HCT116 (cell line): Measurements from ENCODE around the gene ASIC3.

Source experiments
- EZH2 ChIP-seq: fragments of 200-600 bp; sonication (generic); IDR thresholded peaks from 2 replicates; pipeline ENCODE4 v1.6.1; 2017; ENCODE audit warnings: antibody characterized with exemption, mixed run types
- POLR2A ChIP-seq: IDR thresholded peaks from 2 replicates; pipeline ENCODE4 v1.7.0; 2011; ENCODE audit warnings: borderline replicate concordance; ENCODE audit not compliant: insufficient read depth, insufficient read length; ENCODE audit errors: extremely low read depth
- RAD21 ChIP-seq: IDR thresholded peaks from 2 replicates; pipeline ENCODE4 v1.6.1; 2012; ENCODE audit warnings: low read depth, mild to moderate bottlenecking
- SP1 ChIP-seq: IDR thresholded peaks from 2 replicates; pipeline ENCODE4 v1.6.1; 2012; ENCODE audit warnings: low read depth
- TF ChIP-seq, protein P1 (sequence below): IDR thresholded peaks from 2 replicates; pipeline ENCODE4 v1.6.1; 2011; ENCODE audit warnings: mild to moderate bottlenecking, low read length, moderate library complexity; ENCODE audit not compliant: insufficient replicate concordance; ENCODE audit errors: extremely low read depth
- TF ChIP-seq, protein P2 (sequence below): IDR thresholded peaks from 2 replicates; pipeline ENCODE4 v1.6.1; 2012; ENCODE audit warnings: low read depth

DNA sequence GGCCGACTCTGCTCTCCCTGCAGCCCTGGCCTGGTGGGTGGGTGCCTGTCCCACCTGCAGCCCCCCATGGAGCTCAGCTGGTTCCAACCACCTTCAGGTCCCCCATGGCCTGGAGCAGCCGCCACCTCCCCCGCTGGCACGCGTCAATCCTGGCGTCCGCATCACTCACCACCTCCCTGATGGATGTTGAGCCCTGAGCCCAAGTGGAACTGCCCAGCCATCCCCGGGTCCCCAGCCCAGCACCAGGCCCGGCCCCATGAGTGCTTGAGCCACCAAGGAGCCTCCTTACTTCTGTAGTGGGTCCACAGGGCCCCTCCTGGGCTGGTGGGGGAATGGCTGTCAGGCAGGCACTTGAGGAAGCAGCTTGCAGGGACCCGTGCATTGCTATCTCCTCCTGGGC is 52.6 kb downstream of the ASIC3 start:
- TF ChIP-seq, protein P1, sequence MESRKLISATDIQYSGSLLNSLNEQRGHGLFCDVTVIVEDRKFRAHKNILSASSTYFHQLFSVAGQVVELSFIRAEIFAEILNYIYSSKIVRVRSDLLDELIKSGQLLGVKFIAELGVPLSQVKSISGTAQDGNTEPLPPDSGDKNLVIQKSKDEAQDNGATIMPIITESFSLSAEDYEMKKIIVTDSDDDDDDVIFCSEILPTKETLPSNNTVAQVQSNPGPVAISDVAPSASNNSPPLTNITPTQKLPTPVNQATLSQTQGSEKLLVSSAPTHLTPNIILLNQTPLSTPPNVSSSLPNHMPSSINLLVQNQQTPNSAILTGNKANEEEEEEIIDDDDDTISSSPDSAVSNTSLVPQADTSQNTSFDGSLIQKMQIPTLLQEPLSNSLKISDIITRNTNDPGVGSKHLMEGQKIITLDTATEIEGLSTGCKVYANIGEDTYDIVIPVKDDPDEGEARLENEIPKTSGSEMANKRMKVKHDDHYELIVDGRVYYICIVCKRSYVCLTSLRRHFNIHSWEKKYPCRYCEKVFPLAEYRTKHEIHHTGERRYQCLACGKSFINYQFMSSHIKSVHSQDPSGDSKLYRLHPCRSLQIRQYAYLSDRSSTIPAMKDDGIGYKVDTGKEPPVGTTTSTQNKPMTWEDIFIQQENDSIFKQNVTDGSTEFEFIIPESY, result no peak
- TF ChIP-seq EZH2 (no peak), POLR2A (no peak), RAD21 (no peak), SP1 (no peak)
- TF ChIP-seq, protein P2, sequence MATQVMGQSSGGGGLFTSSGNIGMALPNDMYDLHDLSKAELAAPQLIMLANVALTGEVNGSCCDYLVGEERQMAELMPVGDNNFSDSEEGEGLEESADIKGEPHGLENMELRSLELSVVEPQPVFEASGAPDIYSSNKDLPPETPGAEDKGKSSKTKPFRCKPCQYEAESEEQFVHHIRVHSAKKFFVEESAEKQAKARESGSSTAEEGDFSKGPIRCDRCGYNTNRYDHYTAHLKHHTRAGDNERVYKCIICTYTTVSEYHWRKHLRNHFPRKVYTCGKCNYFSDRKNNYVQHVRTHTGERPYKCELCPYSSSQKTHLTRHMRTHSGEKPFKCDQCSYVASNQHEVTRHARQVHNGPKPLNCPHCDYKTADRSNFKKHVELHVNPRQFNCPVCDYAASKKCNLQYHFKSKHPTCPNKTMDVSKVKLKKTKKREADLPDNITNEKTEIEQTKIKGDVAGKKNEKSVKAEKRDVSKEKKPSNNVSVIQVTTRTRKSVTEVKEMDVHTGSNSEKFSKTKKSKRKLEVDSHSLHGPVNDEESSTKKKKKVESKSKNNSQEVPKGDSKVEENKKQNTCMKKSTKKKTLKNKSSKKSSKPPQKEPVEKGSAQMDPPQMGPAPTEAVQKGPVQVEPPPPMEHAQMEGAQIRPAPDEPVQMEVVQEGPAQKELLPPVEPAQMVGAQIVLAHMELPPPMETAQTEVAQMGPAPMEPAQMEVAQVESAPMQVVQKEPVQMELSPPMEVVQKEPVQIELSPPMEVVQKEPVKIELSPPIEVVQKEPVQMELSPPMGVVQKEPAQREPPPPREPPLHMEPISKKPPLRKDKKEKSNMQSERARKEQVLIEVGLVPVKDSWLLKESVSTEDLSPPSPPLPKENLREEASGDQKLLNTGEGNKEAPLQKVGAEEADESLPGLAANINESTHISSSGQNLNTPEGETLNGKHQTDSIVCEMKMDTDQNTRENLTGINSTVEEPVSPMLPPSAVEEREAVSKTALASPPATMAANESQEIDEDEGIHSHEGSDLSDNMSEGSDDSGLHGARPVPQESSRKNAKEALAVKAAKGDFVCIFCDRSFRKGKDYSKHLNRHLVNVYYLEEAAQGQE, result no peak
